ENCODE data around the gene YIF1A. TPM values are rescaled to one million over a fixed set of nuclear protein-coding genes. Genes with fewer than 3 reads are reported as not detected.

YIF1A gene
- total and polyA plus RNA-seq, 2 donors (not counting 3 experiments of a cell fraction or from before 2014, with no cell fraction given), result 104 to 271 TPM

- CTCF ChIA-PET, result interaction anchor here (1.0 to 1.3 kb wide), 2 partner anchors 18 to 19 kb away, joined by 3 read pairs; no protein-coding TSS in a partner anchor
- FAIRE-seq, result no peak
- BruUV-seq (replicated peaks), result no TSS peak
These were observed 5.1 kb upstream of the YIF1A start for GRCh38 chr11:66293777-66294625.

More at GRCh38 chr11:66293777-66294625, 5.1 kb upstream of the YIF1A start:
- Histone ChIP-seq H3K79me2 (ENCODE audit: control insufficient read depth, insufficient read depth, low read length) (no peaks in the 10 kb centered on the region), H3K4me1 (ENCODE audit: control insufficient read depth, extremely low read depth, insufficient read depth, low read length) (peaks cover 6% of the 10 kb centered on the region), H3K4me2 (ENCODE audit: insufficient read depth, low read length) (no peak overlapping the region), H3K9me1 (replicated peaks; ENCODE audit: control insufficient read depth, extremely low read depth, insufficient read depth, low read length) (no peaks in the 10 kb centered on the region), H3K27me3 (ENCODE audit: control insufficient read depth in 2 of 2, insufficient read depth in 2 of 2, low read length in 2 of 2) (peaks cover 20 to 22% of the 10 kb centered on the region in 2 experiments), H4K20me1 (replicated peaks; ENCODE audit: control insufficient read depth, extremely low read depth, insufficient read depth, low read length) (no peaks in the 10 kb centered on the region), H3K36me3 (ENCODE audit: control insufficient read depth in 2 of 2, extremely low read depth in 1 of 2, insufficient read depth in 2 of 2, low read length in 2 of 2) (no peaks in the 10 kb centered on the region), H3K9me3 (replicated peaks; ENCODE audit: control insufficient read depth, insufficient read depth, low read length) (no peaks in the 10 kb centered on the region), H3K9ac (replicated peaks; ENCODE audit: extremely low read depth, insufficient read depth, low read length) (no peak overlapping the region), H2AFZ (ENCODE audit: low read depth, low read length) (no peak overlapping the region), H3K27ac (ENCODE audit: insufficient read depth, low read depth, low read length) (no peak overlapping the region), H3K4me3 (replicated peaks in 1 of 3; ENCODE audit: insufficient read depth in 1 of 3, low read depth in 1 of 3, low read length in 3 of 3) (no peak overlapping the region)
- intact Hi-C loops (cut with micrococcal nuclease) (no loop called here), dilution Hi-C loops (cut with MboI; ENCODE audit: extremely low pct_ligation_motif_present, low sequenced_read_pairs) (no loop called here)
- DNase-seq (ENCODE audit: low read depth, low spot score), result no peak
- TF ChIP-seq JUN (IDR thresholded peaks at IDR 0.05; ENCODE audit: borderline replicate concordance, insufficient read depth, insufficient read length, low read depth), result no peak
- TF ChIP-seq POLR2A (IDR thresholded peaks at IDR 0.05; ENCODE audit: low read depth, low read length), result no peak
- TF ChIP-seq, protein P1, sequence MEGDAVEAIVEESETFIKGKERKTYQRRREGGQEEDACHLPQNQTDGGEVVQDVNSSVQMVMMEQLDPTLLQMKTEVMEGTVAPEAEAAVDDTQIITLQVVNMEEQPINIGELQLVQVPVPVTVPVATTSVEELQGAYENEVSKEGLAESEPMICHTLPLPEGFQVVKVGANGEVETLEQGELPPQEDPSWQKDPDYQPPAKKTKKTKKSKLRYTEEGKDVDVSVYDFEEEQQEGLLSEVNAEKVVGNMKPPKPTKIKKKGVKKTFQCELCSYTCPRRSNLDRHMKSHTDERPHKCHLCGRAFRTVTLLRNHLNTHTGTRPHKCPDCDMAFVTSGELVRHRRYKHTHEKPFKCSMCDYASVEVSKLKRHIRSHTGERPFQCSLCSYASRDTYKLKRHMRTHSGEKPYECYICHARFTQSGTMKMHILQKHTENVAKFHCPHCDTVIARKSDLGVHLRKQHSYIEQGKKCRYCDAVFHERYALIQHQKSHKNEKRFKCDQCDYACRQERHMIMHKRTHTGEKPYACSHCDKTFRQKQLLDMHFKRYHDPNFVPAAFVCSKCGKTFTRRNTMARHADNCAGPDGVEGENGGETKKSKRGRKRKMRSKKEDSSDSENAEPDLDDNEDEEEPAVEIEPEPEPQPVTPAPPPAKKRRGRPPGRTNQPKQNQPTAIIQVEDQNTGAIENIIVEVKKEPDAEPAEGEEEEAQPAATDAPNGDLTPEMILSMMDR (IDR thresholded peaks at IDR 0.05; ENCODE audit: extremely low read depth in 1 of 2, insufficient read depth in 1 of 2, low read depth in 1 of 2, low read length in 2 of 2), result no peak
- no peak for TF ChIP-seq MYC (IDR thresholded peaks at IDR 0.05; ENCODE audit: low read depth, low read length)
- no peak for TF ChIP-seq POLR2AphosphoS5 (IDR thresholded peaks at IDR 0.05; ENCODE audit: insufficient read depth, low read depth, low read length)
- no peak for TF ChIP-seq GATA2 (IDR thresholded peaks at IDR 0.05; ENCODE audit: insufficient read depth, insufficient read length, low read depth, low read length)
- no peak for TF ChIP-seq EZH2 (IDR thresholded peaks at IDR 0.05; ENCODE audit: borderline replicate concordance, low read depth, low read length, severe bottlenecking)
- TF ChIP-seq, protein P2, sequence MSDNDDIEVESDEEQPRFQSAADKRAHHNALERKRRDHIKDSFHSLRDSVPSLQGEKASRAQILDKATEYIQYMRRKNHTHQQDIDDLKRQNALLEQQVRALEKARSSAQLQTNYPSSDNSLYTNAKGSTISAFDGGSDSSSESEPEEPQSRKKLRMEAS (IDR thresholded peaks at IDR 0.05; ENCODE audit: insufficient read depth, insufficient read length), result no peak
- TF ChIP-seq FOS (IDR thresholded peaks at IDR 0.05; ENCODE audit: borderline replicate concordance, insufficient read depth, low read length), result no peak
- POLR2A ChIA-PET, result no interaction called here
